GM18526 (cell line): Measurements from ENCODE around the gene PLA2G3.

ENCODE experiments used
- POLR2A ChIP-seq: IDR thresholded peaks from 3 replicates; pipeline ENCODE4 v1.6.1; 2011; ENCODE audit not compliant: insufficient read length; ENCODE audit errors: extremely low read depth

Gene PLA2G3

GRCh38 chr22:31099841-31100761 lies 40.2 kb downstream of the PLA2G3 start:
- no peak for TF ChIP-seq POLR2A

DNA sequence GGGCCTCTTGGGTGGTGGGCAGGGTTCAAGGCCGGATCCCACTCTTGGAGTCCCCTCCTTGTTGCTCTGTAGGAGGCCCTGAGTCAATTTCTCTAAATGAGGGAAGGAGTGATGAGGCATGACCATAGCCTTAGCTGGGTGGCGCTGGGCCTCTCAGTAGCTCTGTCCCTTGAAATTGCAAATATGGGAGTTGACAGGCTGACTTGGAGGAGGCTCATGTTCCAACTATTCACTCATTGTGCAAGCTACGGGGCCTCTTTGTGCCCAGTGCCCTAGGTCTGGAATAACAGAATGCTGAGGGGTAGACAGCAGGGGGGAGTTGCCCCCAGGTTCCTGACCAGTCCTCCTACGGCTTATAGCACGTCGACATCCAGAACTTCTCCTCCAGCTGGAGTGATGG lies 40.9 kb downstream of the PLA2G3 start:
- TF ChIP-seq POLR2A = no peak

DNA sequence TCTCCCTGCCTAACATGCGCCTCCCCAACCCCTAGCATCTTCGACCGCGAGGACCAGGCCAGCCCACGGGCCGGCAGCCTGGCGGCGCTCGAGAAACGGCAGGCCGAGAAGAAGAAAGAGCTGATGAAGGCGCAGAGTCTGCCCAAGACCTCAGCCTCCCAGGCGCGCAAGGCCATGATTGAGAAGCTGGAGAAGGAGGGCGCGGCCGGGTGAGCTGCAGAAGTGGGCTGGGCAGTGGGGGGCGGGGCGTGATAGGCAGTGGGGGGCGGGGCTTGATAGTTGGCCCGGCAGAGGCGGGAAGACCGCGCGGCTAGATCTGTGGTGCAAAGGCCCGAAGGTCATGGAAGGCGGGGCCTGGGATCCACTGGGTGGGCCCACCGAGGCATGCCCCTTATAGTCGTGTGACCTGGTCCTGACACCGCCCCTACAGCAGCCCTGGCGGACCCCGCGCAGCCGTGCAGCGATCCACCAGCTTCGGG lies 41.6 kb downstream of the PLA2G3 start:
- no peak for TF ChIP-seq POLR2A

GRCh38 chr22:31097941-31098631 lies 42.2 kb downstream of the PLA2G3 start:
- no peak for TF ChIP-seq POLR2A

DNA sequence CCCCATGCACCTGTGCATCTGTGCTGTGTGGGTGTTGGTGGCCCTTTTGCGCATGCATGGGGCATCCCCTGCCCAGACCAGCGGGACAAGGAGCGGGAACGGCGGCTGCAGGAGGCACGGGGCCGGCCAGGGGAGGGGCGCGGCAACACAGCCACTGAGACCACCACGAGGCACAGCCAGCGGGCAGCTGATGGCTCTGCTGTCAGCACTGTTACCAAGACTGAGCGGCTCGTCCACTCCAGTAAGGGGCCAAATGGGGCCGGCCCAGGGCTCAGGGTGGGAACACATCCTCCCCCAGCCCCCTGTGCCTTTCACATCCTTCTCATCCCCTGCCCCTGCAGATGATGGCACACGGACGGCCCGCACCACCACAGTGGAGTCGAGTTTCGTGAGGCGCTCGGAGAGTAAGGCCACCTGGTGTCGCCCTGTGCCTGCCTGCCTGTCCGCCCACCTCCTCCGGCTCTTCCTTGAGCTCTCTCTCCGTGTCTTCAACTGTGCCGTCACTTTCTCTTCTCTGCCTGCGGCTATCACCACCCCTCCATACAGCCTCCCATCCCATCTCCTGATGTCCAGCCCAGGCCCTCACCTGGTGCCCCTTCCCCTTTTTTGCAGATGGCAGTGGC lies 43.5 kb downstream of the PLA2G3 start:
- TF ChIP-seq POLR2A = no peak

GRCh38 chr22:31095637-31096249 lies 44.6 kb downstream of the PLA2G3 start:
- TF ChIP-seq POLR2A = no peak

- TF ChIP-seq POLR2A = no peak
Measured at GRCh38 chr22:31094741-31095140, 45.6 kb downstream of the PLA2G3 start.

DNA sequence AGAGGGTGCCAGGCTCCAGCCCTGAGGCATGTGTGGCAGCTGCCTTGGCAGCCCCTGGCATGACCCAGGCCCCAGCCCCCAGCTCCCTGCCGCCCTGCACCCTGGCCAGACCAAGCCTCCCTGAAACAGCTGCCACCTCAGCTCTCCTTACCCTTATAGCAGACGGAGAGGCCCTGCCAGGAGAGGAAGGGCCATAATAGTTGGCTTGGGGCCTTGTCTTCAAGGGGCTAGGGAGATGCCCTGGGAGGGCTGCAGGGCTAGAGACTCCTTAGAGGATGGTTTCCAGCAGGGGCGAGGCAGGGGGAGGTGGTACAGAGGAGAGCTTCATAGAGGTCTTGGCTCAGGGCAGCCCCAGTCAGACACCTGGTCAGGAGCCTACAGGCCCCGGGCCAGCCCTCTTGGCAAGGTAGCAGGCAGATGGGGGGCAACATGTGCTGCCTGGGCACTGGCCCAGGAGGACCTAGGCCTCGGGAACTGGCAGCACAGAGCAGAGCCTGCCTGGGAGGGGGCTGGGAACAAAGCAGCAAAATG lies 46.2 kb downstream of the PLA2G3 start:
- TF ChIP-seq POLR2A = no peak

DNA sequence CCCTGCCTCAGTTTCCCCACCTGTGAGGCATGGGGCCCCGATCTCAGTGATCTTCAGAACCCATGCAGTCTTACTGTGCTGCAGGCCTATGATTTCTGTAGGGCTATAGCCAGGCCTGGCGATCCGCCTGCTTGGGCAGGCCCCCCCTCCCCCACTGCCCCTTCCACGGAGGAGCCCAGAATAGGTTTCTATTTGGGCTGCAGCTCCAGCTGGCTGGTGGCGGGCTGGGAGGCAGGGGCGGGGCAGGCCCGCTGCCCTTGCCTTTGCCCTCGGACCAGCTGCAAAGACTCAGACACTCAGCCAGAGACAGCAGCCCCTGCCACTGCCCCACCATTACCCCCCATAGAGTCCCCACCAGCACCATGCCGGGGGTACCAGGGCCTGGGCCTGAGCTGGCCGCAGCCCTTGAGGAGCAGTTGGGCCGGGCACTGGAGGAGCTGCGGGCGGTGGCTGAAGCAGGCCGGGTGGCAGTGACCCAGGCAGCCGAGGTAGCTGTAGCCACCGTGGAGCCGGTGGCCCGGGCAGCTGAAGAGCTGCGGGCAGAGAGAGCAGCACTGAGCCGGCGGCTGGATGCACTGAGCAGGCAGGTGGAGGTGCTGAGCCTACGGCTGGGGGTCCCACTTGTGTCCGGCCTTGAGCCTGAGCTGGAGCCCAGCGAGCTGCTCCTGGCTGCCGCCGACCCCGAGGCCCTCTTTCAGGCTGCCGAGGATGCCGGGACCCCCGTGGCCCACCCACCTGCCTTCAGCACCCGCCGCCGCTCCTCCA lies 47.0 kb downstream of the PLA2G3 start:
- TF ChIP-seq POLR2A = no peak

- no peak for TF ChIP-seq POLR2A
Measured at GRCh38 chr22:31092161-31092560, 48.1 kb downstream of the PLA2G3 start.

DNA sequence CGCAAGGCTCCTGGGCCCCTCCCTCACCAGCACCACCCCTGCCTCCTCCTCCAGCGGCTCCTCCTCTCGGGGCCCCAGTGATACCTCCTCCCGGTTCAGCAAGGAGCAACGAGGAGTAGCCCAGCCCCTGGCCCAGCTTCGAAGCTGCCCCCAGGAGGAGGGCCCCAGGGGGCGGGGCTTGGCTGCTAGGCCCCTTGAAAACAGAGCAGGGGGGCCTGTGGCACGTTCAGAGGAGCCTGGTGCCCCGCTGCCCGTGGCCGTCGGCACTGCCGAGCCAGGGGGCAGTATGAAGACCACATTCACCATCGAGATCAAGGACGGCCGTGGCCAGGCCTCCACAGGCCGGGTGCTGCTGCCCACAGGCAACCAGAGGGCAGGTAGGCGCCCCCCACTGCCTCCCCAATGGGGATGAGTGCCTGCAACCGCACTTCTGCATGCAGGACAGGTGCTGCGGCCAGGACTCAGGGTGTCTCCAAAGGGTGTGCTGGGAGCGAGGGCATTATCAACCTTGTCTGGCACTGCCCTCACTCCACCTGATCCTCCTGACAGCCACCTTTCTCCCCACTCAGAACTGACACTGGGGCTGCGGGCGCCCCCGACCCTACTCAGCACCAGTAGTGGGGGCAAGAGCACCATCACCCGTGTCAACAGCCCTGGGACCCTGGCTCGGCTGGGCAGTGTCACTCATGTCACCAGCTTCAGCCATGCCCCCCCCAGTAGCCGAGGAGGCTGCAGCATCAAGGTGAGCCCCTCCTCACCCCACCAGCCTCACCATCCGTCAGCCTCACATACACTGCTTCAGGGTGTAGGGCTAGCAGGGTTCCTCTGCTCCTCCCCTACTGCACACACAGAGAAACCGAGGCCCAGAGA lies 49.0 kb downstream of the PLA2G3 start:
- TF ChIP-seq POLR2A = no peak

GRCh38 chr22:31090217-31091085 lies 49.9 kb downstream of the PLA2G3 start:
- TF ChIP-seq POLR2A = no peak
